ENCODE data around the gene RAP1GDS1. TPM values are rescaled to one million over a fixed set of nuclear protein-coding genes. Genes with fewer than 3 reads are reported as not detected.

Gene RAP1GDS1
- total RNA-seq, 4 donors from 2014 or later = 29.8 to 52.2 (median 34.7) TPM

- no peak overlapping the region for H3K4me3 ChIP-seq
- no peak overlapping the region for H3K27ac ChIP-seq (replicated peaks in 1 of 4)
- H3K36me3 ChIP-seq = no peaks in the 10 kb centered on the region
- H3K27me3 ChIP-seq = no peaks in the 10 kb centered on the region
- no peak for DNase-seq (ENCODE audit: extremely low spot score)
- WGBS = 47% methylated on average over 2 of the region's 2 CpGs
- intact Hi-C loops (cut with DNase I) = no loop called here
- TF ChIP-seq CTCF (IDR thresholded peaks at IDR 0.05) (no peak), EP300 (IDR thresholded peaks at IDR 0.05) (no peak), POLR2AphosphoS5 (IDR thresholded peaks at IDR 0.05) (no peak), POLR2A (IDR thresholded peaks at IDR 0.05; ENCODE audit: low read depth) (no peak)
- no peaks in the 10 kb centered on the region for H3K9me3 ChIP-seq
- peaks cover 12 to 27% (median 19%) of the 10 kb centered on the region in 4 donors for H3K4me1 ChIP-seq
Observed at GRCh38 chr4:98290511-98290910, 29.3 kb downstream of the RAP1GDS1 start.

- H3K27ac ChIP-seq (replicated peaks in 1 of 4) = no peak overlapping the region
- no peaks in the 10 kb centered on the region for H3K27me3 ChIP-seq
- TF ChIP-seq POLR2AphosphoS5 (IDR thresholded peaks at IDR 0.05) (no peak), CTCF (IDR thresholded peaks at IDR 0.05) (no peak), EP300 (IDR thresholded peaks at IDR 0.05) (no peak), POLR2A (IDR thresholded peaks at IDR 0.05; ENCODE audit: low read depth) (no peak)
- H3K9me3 ChIP-seq = no peaks in the 10 kb centered on the region
- no peak for DNase-seq (ENCODE audit: extremely low spot score)
- H3K36me3 ChIP-seq = no peaks in the 10 kb centered on the region
- peaks cover 12 to 27% (median 19%) of the 10 kb centered on the region in 4 donors for H3K4me1 ChIP-seq
- 75% methylated on average over 4 of the region's 4 CpGs for WGBS
- no peak overlapping the region for H3K4me3 ChIP-seq
- intact Hi-C loops (cut with DNase I) = no loop called here
Observed at GRCh38 chr4:98293104-98293887, 32.1 kb downstream of the RAP1GDS1 start.

GRCh38 chr4:98298022-98298421, 36.8 kb downstream of the RAP1GDS1 start:
- intact Hi-C loops (cut with DNase I) = no loop called here
- Histone ChIP-seq H3K4me3 (no peak overlapping the region), H3K4me1 (peaks cover 0 to 3% (median 0%) of the 10 kb centered on the region in 4 donors), H3K27ac (replicated peaks in 1 of 4) (no peak overlapping the region), H3K9me3 (no peaks in the 10 kb centered on the region), H3K36me3 (no peaks in the 10 kb centered on the region), H3K27me3 (no peaks in the 10 kb centered on the region)
- no peak for TF ChIP-seq POLR2AphosphoS5 (IDR thresholded peaks at IDR 0.05)
- no peak for TF ChIP-seq EP300 (IDR thresholded peaks at IDR 0.05)
- no peak for TF ChIP-seq CTCF (IDR thresholded peaks at IDR 0.05)
- DNase-seq (ENCODE audit: extremely low spot score) = no peak
- WGBS = 100% methylated on average over 2 of the region's 2 CpGs

- no peaks in the 10 kb centered on the region for H3K27me3 ChIP-seq
- TF ChIP-seq EP300 (IDR thresholded peaks at IDR 0.05) (no peak), CTCF (IDR thresholded peaks at IDR 0.05) (no peak), POLR2A (IDR thresholded peaks at IDR 0.05; ENCODE audit: low read depth) (no peak), POLR2AphosphoS5 (IDR thresholded peaks at IDR 0.05) (no peak)
- H3K36me3 ChIP-seq = no peaks in the 10 kb centered on the region
Observed at GRCh38 chr4:98300706-98301105, 39.5 kb downstream of the RAP1GDS1 start.

More at GRCh38 chr4:98300706-98301105, 39.5 kb downstream of the RAP1GDS1 start:
- Histone ChIP-seq H3K9me3 (peaks cover 0 to 2% (median 0%) of the 10 kb centered on the region in 4 donors), H3K4me3 (no peak overlapping the region), H3K4me1 (peaks cover 0 to 5% (median 2%) of the 10 kb centered on the region in 4 donors), H3K27ac (replicated peaks in 1 of 4) (no peak overlapping the region)
- no peak for DNase-seq (ENCODE audit: extremely low spot score)
- intact Hi-C loops (cut with DNase I) = no loop called here

Data from esophagus muscularis mucosa (tissue), 4 donors.